Tibial nerve (tissue), 4 donors: Measurements from ENCODE around the gene NRXN3. TPM values are rescaled to one million over a fixed set of nuclear protein-coding genes. Genes with fewer than 3 reads are reported as not detected.

Source experiments
- DNase-seq, 2 donors: peaks; one replicate each; pipeline ENCODE4 v3.0.0-alpha.2; 2019; ENCODE audit warnings: low spot score in 2 of 2
- H3K27ac ChIP-seq, 4 donors: fragments of 200-600 bp; sonication (generic) in 3 of 4; one replicate each; pipeline ENCODE4 v1.5.1; 2017 to 2019; ENCODE audit warnings: mild to moderate bottlenecking in 1 of 4
- H3K27me3 ChIP-seq, 2 donors: fragments of 200-600 bp; sonication (generic) in 1 of 2; one replicate each; pipeline versions ENCODE4 v1.5.1 to v1.6.0; 2017 to 2019
- H3K36me3 ChIP-seq, 3 donors: fragments of 200-600 bp; sonication (generic); one replicate each; pipeline ENCODE4 v1.5.1; 2018 to 2019
- H3K4me1 ChIP-seq, 4 donors: fragments of 200-600 bp; sonication (generic) in 3 of 4; one replicate each; pipeline ENCODE4 v1.5.1; 2017 to 2019
- H3K4me3 ChIP-seq, 4 donors: fragments of 200-600 bp; sonication (generic) in 3 of 4; one replicate each; pipeline ENCODE4 v1.5.1; 2017 to 2019; ENCODE audit warnings: mild to moderate bottlenecking in 1 of 4, moderate library complexity in 1 of 4
- H3K9me3 ChIP-seq, 4 donors: fragments of 200-600 bp; sonication (generic) in 3 of 4; one replicate each; pipeline ENCODE4 v1.5.1; 2017 to 2019
- EP300 ChIP-seq, 2 donors: sonication (generic); formaldehyde crosslinking; IDR thresholded peaks; one replicate each; pipeline ENCODE4 v1.6.1; 2017; ENCODE audit warnings: antibody characterized with exemption in 2 of 2, mild to moderate bottlenecking in 1 of 2
- POLR2A ChIP-seq, 2 donors: fragments of 450-650 bp; IDR thresholded peaks; one replicate each; pipeline ENCODE4 v1.6.1; 2017; ENCODE audit warnings: antibody characterized with exemption in 2 of 2, mild to moderate bottlenecking in 2 of 2, moderate library complexity in 2 of 2
- WGBS, 2 donors: methylation state at CpG; one replicate each; pipeline ENCODE4 v1.1.5; 2018; 5-methylcytosine and 5-hydroxymethylcytosine counted together
- total RNA-seq, 4 donors: library from RNA; depleted of rRNA; stranded (reverse); fragments of >200 nt; gene quantifications; one replicate each; pipeline ENCODE4 v1.1.0, GENCODE V29; 2016
- TF ChIP-seq, protein P1 (sequence below), 5 experiments: fragments of 200-600 bp in 3 of 5; fragments of 450-650 bp in 2 of 5; sonication (generic) in 3 of 5; IDR thresholded peaks; one replicate each; pipeline ENCODE4 v1.5.1; 2016 to 2019; ENCODE audit warnings: antibody characterized with exemption in 5 of 5, mild to moderate bottlenecking in 3 of 5, moderate library complexity in 2 of 5

NRXN3 gene
- total RNA-seq, 4 donors from 2014 or later: 16.7 to 52.2 (median 19.7) TPM

DNA sequence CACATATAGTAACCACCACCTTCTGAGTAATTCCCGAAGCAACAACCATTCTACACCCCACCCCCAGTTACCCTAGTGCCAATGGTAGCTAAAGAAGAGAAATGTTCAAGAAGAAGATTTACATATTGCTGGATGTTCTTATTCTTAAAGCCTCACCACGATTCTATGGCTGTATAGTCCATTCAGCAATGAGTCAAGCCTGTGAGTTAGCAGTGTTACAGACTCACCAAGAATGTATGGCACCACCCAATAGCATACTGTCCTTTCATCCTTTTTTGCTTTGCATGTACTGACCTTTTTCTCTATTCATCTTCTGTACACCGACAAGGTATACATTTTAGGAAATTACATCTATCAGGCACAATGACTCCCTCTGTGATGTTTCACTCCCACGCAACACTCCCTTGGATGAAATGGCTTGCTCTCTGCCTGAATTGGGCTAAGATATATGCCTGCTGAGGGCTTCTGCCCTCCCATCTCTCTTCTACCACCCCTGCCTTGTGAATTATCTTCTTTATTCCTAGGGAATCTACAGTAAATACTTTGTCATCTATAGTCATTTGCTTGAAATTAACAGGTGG lies 1095.3 kb downstream of the NRXN3 start:
- WGBS, 2 donors: 67 to 76% methylated on average over 4 of the region's 4 CpGs
- Histone ChIP-seq H3K36me3 (no peaks in the 10 kb centered on the region), H3K9me3 (no peaks in the 10 kb centered on the region), H3K27me3 (no peaks in the 10 kb centered on the region), H3K4me3 (no peak overlapping the region), H3K27ac (no peak overlapping the region), H3K4me1 (no peaks in the 10 kb centered on the region)
- DNase-seq: no peak
- TF ChIP-seq EP300 (IDR thresholded peaks at IDR 0.05) (no peak), POLR2A (IDR thresholded peaks at IDR 0.05) (no peak)
- TF ChIP-seq, protein P1, sequence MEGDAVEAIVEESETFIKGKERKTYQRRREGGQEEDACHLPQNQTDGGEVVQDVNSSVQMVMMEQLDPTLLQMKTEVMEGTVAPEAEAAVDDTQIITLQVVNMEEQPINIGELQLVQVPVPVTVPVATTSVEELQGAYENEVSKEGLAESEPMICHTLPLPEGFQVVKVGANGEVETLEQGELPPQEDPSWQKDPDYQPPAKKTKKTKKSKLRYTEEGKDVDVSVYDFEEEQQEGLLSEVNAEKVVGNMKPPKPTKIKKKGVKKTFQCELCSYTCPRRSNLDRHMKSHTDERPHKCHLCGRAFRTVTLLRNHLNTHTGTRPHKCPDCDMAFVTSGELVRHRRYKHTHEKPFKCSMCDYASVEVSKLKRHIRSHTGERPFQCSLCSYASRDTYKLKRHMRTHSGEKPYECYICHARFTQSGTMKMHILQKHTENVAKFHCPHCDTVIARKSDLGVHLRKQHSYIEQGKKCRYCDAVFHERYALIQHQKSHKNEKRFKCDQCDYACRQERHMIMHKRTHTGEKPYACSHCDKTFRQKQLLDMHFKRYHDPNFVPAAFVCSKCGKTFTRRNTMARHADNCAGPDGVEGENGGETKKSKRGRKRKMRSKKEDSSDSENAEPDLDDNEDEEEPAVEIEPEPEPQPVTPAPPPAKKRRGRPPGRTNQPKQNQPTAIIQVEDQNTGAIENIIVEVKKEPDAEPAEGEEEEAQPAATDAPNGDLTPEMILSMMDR (IDR thresholded peaks at IDR 0.05): no peak

DNA sequence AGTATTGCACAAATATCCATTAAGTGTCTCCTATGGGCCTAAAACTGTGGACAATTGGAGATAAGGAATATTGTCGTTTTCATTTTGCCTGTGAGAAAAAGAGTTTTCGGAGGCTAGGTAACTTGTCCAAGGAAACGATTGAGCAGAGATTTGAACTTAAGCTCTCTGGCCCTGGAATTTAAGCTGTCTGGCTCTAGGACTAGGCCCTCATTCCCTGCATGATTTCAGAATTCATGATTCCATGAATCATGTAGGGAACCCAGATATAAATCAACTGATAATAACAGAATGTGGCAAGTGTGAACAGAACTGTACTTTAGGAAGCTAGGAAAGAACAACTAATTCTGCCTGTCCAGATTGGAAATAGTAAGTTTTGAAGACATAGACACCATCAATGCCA lies 1100.2 kb downstream of the NRXN3 start:
- H3K36me3 ChIP-seq: no peaks in the 10 kb centered on the region
- no peak overlapping the region for H3K27ac ChIP-seq
- H3K4me3 ChIP-seq: no peak overlapping the region
- H3K4me1 ChIP-seq: no peaks in the 10 kb centered on the region
- WGBS, 2 donors: 83 to 89% methylated on average over 3 of the region's 3 CpGs
- H3K9me3 ChIP-seq: no peaks in the 10 kb centered on the region
- no peak for DNase-seq
- H3K27me3 ChIP-seq: no peaks in the 10 kb centered on the region
- TF ChIP-seq POLR2A (IDR thresholded peaks at IDR 0.05) (no peak), EP300 (IDR thresholded peaks at IDR 0.05) (no peak)
- TF ChIP-seq, protein P1 (IDR thresholded peaks at IDR 0.05): no peak

DNA sequence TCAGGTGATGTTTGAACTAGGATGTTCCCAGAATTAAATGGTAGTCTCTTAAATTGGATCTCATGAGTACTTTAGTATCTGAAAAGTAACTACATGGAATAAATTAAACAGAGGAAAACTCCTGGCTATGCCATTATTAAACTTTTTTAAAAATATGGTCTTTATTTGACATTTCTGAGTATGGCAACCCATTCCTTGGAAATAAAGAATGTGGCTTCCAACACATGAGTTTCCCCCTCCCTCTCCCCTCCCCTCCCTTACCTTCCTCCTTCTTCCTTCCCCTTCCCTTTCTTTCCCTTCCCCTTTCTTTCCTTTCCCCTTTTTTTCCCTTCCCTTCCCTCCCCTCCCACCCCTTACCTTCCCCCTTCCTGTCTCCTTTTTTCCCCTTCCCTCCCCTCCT lies 1100.9 kb downstream of the NRXN3 start:
- no peak for TF ChIP-seq POLR2A (IDR thresholded peaks at IDR 0.05)
- TF ChIP-seq, protein P1 (IDR thresholded peaks at IDR 0.05): no peak
- TF ChIP-seq EP300 (IDR thresholded peaks at IDR 0.05): no peak
- Histone ChIP-seq H3K27me3 (no peaks in the 10 kb centered on the region), H3K9me3 (no peaks in the 10 kb centered on the region), H3K4me3 (no peak overlapping the region), H3K27ac (no peak overlapping the region), H3K4me1 (no peaks in the 10 kb centered on the region), H3K36me3 (no peaks in the 10 kb centered on the region)
- DNase-seq: no peak

DNA sequence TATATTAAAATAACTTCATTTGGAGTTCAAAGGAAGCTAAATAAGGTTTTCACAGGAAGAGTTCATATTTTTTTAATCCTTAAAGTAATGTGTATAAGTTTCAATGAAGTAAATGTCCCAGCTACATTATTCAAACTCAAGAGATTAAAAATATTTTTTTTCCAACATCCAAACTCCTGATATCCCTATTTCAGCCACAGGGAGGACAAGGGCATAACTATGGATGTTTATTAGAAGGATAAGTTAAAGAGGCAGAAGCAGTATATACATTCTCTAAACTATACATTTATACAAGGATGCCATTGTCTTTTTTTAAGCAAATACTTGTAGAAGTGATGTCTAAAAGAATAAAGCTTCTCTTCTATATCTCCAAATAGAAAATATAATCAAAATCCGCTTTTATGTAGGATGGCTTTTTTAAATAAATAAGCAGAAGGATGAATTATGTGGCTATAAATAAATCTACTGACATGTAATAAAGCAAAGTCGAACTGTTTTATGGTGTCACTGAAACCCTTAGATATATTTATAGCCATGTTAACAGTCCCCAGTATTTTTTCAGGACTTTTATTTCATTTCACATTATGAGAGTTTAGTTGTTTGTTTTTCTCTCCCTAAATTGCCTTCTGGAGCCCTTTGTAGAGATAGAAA lies 1104.6 kb downstream of the NRXN3 start:
- H3K27ac ChIP-seq: no peak overlapping the region
- no peaks in the 10 kb centered on the region for H3K9me3 ChIP-seq
- WGBS, 2 donors: 31 to 32% methylated on average over 2 of the region's 2 CpGs
- H3K4me3 ChIP-seq: no peak overlapping the region
- no peak for DNase-seq
- peaks cover 0 to 19% (median 9%) of the 10 kb centered on the region in 4 donors for H3K4me1 ChIP-seq
- no peaks in the 10 kb centered on the region for H3K36me3 ChIP-seq
- H3K27me3 ChIP-seq: peaks cover 0 to 22% of the 10 kb centered on the region in 2 donors
- TF ChIP-seq, protein P1 (IDR thresholded peaks at IDR 0.05): no peak
- TF ChIP-seq EP300 (IDR thresholded peaks at IDR 0.05) (no peak), POLR2A (IDR thresholded peaks at IDR 0.05) (no peak)

DNA sequence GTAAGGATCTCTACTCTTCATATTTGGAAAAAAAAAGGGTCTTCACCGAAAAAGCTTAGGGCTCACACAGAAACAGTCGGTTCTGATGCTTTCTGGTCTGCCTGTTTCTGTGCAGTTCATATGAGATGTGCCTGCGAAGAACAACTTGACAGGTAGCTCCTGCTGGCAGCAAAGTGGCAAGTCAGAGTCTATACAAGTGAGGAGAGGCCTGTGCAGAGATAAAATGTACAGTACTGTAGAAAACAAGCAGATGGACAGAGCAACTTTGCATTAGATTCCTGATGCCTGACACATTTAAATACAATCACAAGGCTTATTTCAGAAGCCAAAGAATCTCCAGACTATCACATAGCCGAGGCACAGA lies 1105.1 kb downstream of the NRXN3 start:
- Histone ChIP-seq H3K4me3 (no peak overlapping the region), H3K27ac (no peak overlapping the region), H3K27me3 (peaks cover 0 to 27% of the 10 kb centered on the region in 2 donors), H3K9me3 (no peaks in the 10 kb centered on the region), H3K36me3 (no peaks in the 10 kb centered on the region), H3K4me1 (peaks cover 0 to 24% (median 11%) of the 10 kb centered on the region in 4 donors)
- DNase-seq: no peak
- TF ChIP-seq EP300 (IDR thresholded peaks at IDR 0.05) (no peak), POLR2A (IDR thresholded peaks at IDR 0.05) (no peak)
- TF ChIP-seq, protein P1 (IDR thresholded peaks at IDR 0.05): no peak
- 60 to 65% methylated on average over 4 of the region's 4 CpGs for WGBS, 2 donors
